Measurements from ENCODE around the gene JMJD1C.
A peak's percentile ranks its signal among the peaks of the same experiment; 100 is the strongest.

Gene JMJD1C

GRCh38 chr10:63169624-63170023 lies 296.2 kb downstream of the JMJD1C start:
- no peak for DNase-seq (ENCODE audit: extremely low read depth, insufficient read length)
- Histone ChIP-seq H3K4me3 (replicated peaks; ENCODE audit: low read depth, low read length) (no peak overlapping the region), H3K36me3 (ENCODE audit: control insufficient read depth, insufficient read depth, low read length) (peaks cover 4% of the 10 kb centered on the region; the same call in 1 of the 2 replicates), H3K27me3 (replicated peaks; ENCODE audit: control insufficient read depth, insufficient read depth, low read length) (no peaks in the 10 kb centered on the region)
- no peak for TF ChIP-seq CTCF (IDR thresholded peaks at IDR 0.05; ENCODE audit: insufficient read depth, low read length, poor library complexity, severe bottlenecking)

- no peak for TF ChIP-seq CTCF (IDR thresholded peaks at IDR 0.05; ENCODE audit: insufficient read depth, low read length, poor library complexity, severe bottlenecking)
- Histone ChIP-seq H3K36me3 (ENCODE audit: control insufficient read depth, insufficient read depth, low read length) (peaks cover 5% of the 10 kb centered on the region), H3K27me3 (replicated peaks; ENCODE audit: control insufficient read depth, insufficient read depth, low read length) (no peaks in the 10 kb centered on the region), H3K4me3 (replicated peaks; ENCODE audit: low read depth, low read length) (no peak overlapping the region)
- no peak for DNase-seq (ENCODE audit: extremely low read depth, insufficient read length)
Measured at GRCh38 chr10:63168821-63169462, 296.8 kb downstream of the JMJD1C start.

GRCh38 chr10:63166742-63167258 lies 299.0 kb downstream of the JMJD1C start:
- Histone ChIP-seq H3K36me3 (ENCODE audit: control insufficient read depth, insufficient read depth, low read length) (peaks cover 4% of the 10 kb centered on the region), H3K27me3 (replicated peaks; ENCODE audit: control insufficient read depth, insufficient read depth, low read length) (no peaks in the 10 kb centered on the region), H3K4me3 (replicated peaks; ENCODE audit: low read depth, low read length) (no peak overlapping the region)
- TF ChIP-seq CTCF (IDR thresholded peaks at IDR 0.05; ENCODE audit: insufficient read depth, low read length, poor library complexity, severe bottlenecking) = peak; percentile 64
- DNase-seq (ENCODE audit: extremely low read depth, insufficient read length) = peak; percentile 24

GRCh38 chr10:63165249-63165648 lies 300.5 kb downstream of the JMJD1C start:
- no peak overlapping the region for H3K4me3 ChIP-seq (replicated peaks; ENCODE audit: low read depth, low read length)
- peaks cover 4% of the 10 kb centered on the region for H3K36me3 ChIP-seq (ENCODE audit: control insufficient read depth, insufficient read depth, low read length)
- DNase-seq (ENCODE audit: extremely low read depth, insufficient read length) = no peak
- H3K27me3 ChIP-seq (replicated peaks; ENCODE audit: control insufficient read depth, insufficient read depth, low read length) = no peaks in the 10 kb centered on the region
- no peak for TF ChIP-seq CTCF (IDR thresholded peaks at IDR 0.05; ENCODE audit: insufficient read depth, low read length, poor library complexity, severe bottlenecking)

- TF ChIP-seq CTCF (IDR thresholded peaks at IDR 0.05; ENCODE audit: insufficient read depth, low read length, poor library complexity, severe bottlenecking) = no peak
- DNase-seq (ENCODE audit: extremely low read depth, insufficient read length) = no peak
- Histone ChIP-seq H3K36me3 (ENCODE audit: control insufficient read depth, insufficient read depth, low read length) (peaks cover 2% of the 10 kb centered on the region), H3K27me3 (replicated peaks; ENCODE audit: control insufficient read depth, insufficient read depth, low read length) (no peaks in the 10 kb centered on the region), H3K4me3 (replicated peaks; ENCODE audit: low read depth, low read length) (no peak overlapping the region)
Measured at GRCh38 chr10:63164166-63164623, 301.6 kb downstream of the JMJD1C start.
